ENCODE data around the gene UAP1. TPM values are rescaled to one million over a fixed set of nuclear protein-coding genes. Genes with fewer than 3 reads are reported as not detected.
A peak's percentile ranks its signal among the peaks of the same experiment; 100 is the strongest.

The UAP1 gene
- total RNA-seq, 4 donors from 2014 or later: 95.0 to 131 (median 117) TPM

DNA sequence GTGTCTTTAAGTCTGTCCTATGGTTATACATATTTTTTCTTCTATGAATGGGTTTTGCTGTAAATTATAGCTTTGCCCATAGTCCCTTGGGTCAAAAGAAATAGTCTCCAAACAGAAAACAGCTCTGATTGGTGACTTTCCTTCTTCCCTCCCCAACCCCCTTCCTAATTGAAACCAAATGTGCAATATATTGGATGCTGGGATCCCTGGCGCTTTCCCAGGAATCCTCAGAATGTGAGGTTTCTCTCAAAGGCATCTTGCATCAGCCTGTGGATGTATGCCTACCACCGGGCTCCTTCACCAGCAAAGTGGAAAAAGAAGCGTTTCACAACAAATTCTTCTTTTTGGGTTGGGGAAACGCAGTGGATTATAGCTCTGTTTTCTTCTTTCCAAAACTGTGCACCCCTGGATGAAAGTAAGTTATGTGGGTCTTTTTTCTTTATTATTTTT lies 70.7 kb downstream of the UAP1 start, which contains the start of gene DDR2:
Gene DDR2, plus strand, starts transcription at position 248 of the 450 bp plus-strand sequence. CDS start 86,600 bp downstream, outside the sequence.
- Histone ChIP-seq H3K9me3 (no peaks in the 10 kb centered on the region), H3K27ac (peak within 1 kb of the TSS; percentile 81 to 89 (median 87)), H3K4me1 (peaks cover 0 to 24% (median under 1%) of the 10 kb centered on the region in 4 donors), H3K36me3 (no peaks in the 10 kb centered on the region), H3K27me3 (no peaks in the 10 kb centered on the region), H3K4me3 (peak within 1 kb of the TSS; percentile 18 to 51 (median 25))
- in situ Hi-C loops (cut with MboI; ENCODE audit: low pct_ligation_motif_present in 1 of 4, low pct_unique_long_range_greater_than_20kb in 1 of 4, low sequenced_read_pairs in 3 of 4): no loop called here
- intact Hi-C loops (cut with DNase I; ENCODE audit: low total_unique reads): loop anchor here (5.0 kb wide), 1 partner anchor 55 kb away; no protein-coding TSS in a partner anchor
- 63% methylated on average over 4 of the region's 4 CpGs; no CpG with 5 or more reads in 1 of the 2 donors for WGBS, 2 donors (ENCODE audit: low coverage in 1 of 2)
- TF ChIP-seq POLR2A (IDR thresholded peaks at IDR 0.05): peak; percentile 28
- TF ChIP-seq POLR2AphosphoS5 (IDR thresholded peaks at IDR 0.05): peak; percentile 50 to 64 (median 51)
- TF ChIP-seq, protein P1, sequence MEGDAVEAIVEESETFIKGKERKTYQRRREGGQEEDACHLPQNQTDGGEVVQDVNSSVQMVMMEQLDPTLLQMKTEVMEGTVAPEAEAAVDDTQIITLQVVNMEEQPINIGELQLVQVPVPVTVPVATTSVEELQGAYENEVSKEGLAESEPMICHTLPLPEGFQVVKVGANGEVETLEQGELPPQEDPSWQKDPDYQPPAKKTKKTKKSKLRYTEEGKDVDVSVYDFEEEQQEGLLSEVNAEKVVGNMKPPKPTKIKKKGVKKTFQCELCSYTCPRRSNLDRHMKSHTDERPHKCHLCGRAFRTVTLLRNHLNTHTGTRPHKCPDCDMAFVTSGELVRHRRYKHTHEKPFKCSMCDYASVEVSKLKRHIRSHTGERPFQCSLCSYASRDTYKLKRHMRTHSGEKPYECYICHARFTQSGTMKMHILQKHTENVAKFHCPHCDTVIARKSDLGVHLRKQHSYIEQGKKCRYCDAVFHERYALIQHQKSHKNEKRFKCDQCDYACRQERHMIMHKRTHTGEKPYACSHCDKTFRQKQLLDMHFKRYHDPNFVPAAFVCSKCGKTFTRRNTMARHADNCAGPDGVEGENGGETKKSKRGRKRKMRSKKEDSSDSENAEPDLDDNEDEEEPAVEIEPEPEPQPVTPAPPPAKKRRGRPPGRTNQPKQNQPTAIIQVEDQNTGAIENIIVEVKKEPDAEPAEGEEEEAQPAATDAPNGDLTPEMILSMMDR (IDR thresholded peaks at IDR 0.05): no peak
- DNase-seq: peak; percentile 58

DNA sequence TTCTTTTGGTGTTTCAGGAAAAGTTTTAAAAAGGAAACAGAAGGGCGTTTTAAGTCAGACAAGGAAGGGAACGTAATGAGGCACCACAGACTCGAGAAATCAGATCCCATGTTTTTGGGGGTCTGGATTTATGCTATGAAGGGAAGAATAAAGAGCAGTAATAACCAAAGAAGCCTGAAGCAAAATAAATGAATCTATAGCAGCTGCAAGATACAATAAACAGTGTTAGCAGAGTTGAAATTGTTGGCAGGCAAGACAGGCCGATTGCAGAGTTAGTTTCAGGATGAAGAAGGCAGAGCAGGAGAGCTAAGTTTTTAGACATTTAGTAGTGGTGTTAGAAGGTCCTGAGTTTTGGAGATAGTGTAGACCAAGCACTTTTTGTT lies 71.2 kb downstream of the UAP1 start:
- Histone ChIP-seq H3K9me3 (no peaks in the 10 kb centered on the region), H3K4me1 (peaks cover 0 to 20% (median 0%) of the 10 kb centered on the region in 4 donors), H3K27me3 (no peaks in the 10 kb centered on the region), H3K27ac (peak overlapping the region; percentile 81 to 89 (median 87)), H3K4me3 (peak overlapping the region; percentile 18 to 51 (median 25)), H3K36me3 (no peaks in the 10 kb centered on the region)
- in situ Hi-C loops (cut with MboI; ENCODE audit: low pct_ligation_motif_present in 1 of 4, low pct_unique_long_range_greater_than_20kb in 1 of 4, low sequenced_read_pairs in 3 of 4): no loop called here
- TF ChIP-seq POLR2A (IDR thresholded peaks at IDR 0.05) (no peak), POLR2AphosphoS5 (IDR thresholded peaks at IDR 0.05) (no peak), EP300 (IDR thresholded peaks at IDR 0.05; ENCODE audit: low read depth) (no peak)
- TF ChIP-seq, protein P1 (IDR thresholded peaks at IDR 0.05): no peak
- no peak for DNase-seq
- intact Hi-C loops (cut with DNase I; ENCODE audit: low total_unique reads): loop anchor here (5.0 kb wide), 1 partner anchor 55 kb away; no protein-coding TSS in a partner anchor
- 47 to 61% methylated on average over 4 of the region's 4 CpGs for WGBS, 2 donors (ENCODE audit: low coverage in 1 of 2)

DNA sequence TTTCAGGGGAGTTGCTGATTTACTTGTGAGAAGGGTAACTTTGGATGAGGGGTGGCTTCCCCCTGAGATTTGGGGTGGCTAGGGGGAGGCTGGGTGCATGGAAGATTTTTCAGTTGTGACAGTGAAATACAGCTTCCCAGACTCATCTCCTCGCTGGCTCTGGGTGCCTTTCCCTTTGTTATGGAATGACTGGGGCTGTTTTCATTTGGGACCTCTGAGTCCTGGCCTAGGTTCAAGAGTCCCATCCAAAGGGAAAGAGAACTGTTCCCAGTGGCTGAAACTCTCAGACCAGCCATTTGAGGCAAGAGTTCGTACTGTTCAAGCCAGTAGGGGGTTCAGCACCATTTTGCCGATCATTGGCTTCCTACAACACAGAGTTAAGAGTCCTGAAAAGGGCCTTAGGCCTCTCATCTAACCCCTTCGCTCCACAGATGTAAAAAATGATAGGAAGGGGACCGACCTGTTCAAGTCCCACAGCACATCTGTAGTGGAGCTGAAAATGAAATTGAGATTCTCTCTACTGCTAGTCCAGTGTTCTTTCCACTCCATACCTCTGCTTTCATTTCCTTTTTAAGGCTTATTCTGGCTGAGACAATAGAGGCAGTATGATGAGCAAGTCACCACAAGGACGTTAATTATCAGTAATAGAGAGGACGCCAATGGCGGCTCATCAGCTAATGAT lies 71.7 kb downstream of the UAP1 start:
- peak overlapping the region; percentile 81 to 89 (median 87) for H3K27ac ChIP-seq
- intact Hi-C loops (cut with DNase I; ENCODE audit: low total_unique reads) (loop anchor here (5.0 kb wide), 1 partner anchor 54 kb away; no protein-coding TSS in a partner anchor), in situ Hi-C loops (cut with MboI; ENCODE audit: low pct_ligation_motif_present in 1 of 4, low pct_unique_long_range_greater_than_20kb in 1 of 4, low sequenced_read_pairs in 3 of 4) (no loop called here)
- no peak for DNase-seq
- H3K9me3 ChIP-seq: no peaks in the 10 kb centered on the region
- peak overlapping the region; percentile 18 to 51 (median 25) for H3K4me3 ChIP-seq
- TF ChIP-seq POLR2AphosphoS5 (IDR thresholded peaks at IDR 0.05): peak in 1 of 3 donors; percentile 43
- TF ChIP-seq POLR2A (IDR thresholded peaks at IDR 0.05): no peak
- H3K4me1 ChIP-seq: peaks cover 0 to 20% (median 0%) of the 10 kb centered on the region in 4 donors
- H3K36me3 ChIP-seq: no peaks in the 10 kb centered on the region
- no peaks in the 10 kb centered on the region for H3K27me3 ChIP-seq
- 63 to 73% methylated on average over 6 to 8 of the region's 8 CpGs for WGBS, 2 donors (ENCODE audit: low coverage in 1 of 2)

DNA sequence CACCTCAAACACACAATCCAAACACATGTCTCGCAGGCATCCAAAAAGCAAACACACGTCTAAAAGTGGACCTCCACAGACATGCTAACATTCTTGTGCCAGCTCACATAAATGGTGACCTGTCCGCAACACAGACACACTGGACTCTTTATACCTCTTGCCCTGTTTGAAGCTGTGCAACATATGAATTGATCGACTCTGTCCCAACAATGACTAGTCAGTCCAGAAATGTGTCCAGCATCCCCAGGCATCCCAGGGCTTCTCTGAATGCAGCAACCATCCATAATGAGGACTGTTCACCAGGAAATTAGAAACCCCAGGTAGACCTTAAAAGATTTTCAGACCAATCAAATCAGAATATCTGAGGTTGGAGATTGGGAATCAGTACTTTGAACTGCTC lies 73.9 kb downstream of the UAP1 start:
- TF ChIP-seq, protein P1 (IDR thresholded peaks at IDR 0.05): no peak
- TF ChIP-seq POLR2A (IDR thresholded peaks at IDR 0.05) (no peak), POLR2AphosphoS5 (IDR thresholded peaks at IDR 0.05) (no peak), EP300 (IDR thresholded peaks at IDR 0.05; ENCODE audit: low read depth) (no peak)
- in situ Hi-C loops (cut with MboI; ENCODE audit: low pct_ligation_motif_present in 1 of 4, low pct_unique_long_range_greater_than_20kb in 1 of 4, low sequenced_read_pairs in 3 of 4): no loop called here
- WGBS, 2 donors (ENCODE audit: low coverage in 1 of 2): 60 to 71% methylated on average over 2 to 4 of the region's 4 CpGs
- Histone ChIP-seq H3K36me3 (no peaks in the 10 kb centered on the region), H3K27me3 (no peaks in the 10 kb centered on the region), H3K4me3 (peak overlapping the region in 1 of 4 donors; percentile 51), H3K4me1 (peaks cover 0 to 16% (median 0%) of the 10 kb centered on the region in 4 donors), H3K9me3 (no peaks in the 10 kb centered on the region), H3K27ac (peak overlapping the region; percentile 81 to 89 (median 87))
- intact Hi-C loops (cut with DNase I; ENCODE audit: low total_unique reads): no loop called here
- no peak for DNase-seq

All from transverse colon (tissue), 4 donors.